GM19193 (cell line): ENCODE data around the gene RAD52.

Experiments used
- POLR2A ChIP-seq: IDR thresholded peaks from 4 replicates; pipeline ENCODE4 v1.6.1; 2011; ENCODE audit not compliant: insufficient read depth, insufficient read length; ENCODE audit errors: extremely low read depth

RAD52 gene

DNA sequence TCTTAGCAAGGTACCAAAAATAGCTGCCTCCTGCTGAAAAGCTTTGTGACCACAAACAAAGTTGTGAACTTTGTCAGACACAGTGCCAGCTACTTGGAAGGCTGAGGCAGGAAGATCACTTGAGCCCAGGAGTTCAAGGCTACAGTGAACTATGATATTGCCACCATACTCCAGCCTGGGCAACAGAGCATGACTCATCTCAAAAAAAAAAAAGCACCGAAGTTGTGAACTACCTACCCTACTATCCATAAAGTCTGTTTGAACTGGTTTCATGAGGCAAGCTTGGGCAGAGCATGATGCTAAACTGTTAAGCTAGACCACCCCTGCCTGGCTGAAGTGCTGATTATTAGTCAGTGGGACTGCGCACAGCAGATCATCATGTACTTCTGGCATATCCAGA lies 75.5 kb downstream of the RAD52 start:
- no peak for TF ChIP-seq POLR2A

GRCh38 chr12:870378-870777 lies 79.1 kb downstream of the RAD52 start:
- no peak for TF ChIP-seq POLR2A

DNA sequence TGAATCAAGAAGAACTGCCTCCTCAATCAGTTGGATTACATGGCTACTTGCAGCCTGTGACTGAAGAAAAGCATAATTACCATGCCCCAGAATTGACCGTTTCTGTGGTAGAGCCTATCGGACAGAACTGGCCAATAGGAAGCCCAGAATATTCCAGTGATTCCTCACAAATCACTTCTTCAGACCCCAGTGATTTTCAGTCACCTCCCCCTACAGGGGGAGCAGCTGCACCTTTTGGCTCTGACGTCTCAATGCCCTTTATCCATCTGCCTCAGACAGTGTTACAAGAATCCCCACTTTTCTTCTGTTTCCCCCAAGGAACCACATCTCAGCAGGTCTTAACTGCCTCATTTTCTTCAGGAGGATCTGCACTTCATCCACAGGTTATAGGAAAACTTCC lies 80.8 kb downstream of the RAD52 start:
- TF ChIP-seq POLR2A = no peak

DNA sequence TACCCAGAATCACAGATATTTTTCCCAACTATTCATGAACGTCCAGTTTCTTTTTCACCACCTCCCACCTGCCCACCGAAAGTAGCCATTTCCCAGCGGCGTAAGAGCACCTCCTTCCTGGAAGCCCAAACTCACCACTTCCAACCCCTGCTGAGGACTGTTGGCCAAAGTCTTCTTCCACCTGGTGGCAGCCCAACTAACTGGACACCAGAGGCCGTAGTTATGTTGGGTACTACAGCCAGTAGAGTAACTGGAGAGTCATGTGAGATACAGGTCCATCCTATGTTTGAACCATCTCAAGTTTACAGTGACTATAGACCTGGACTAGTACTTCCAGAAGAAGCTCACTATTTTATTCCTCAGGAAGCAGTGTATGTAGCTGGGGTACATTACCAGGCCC lies 81.6 kb downstream of the RAD52 start:
- TF ChIP-seq POLR2A = no peak

- no peak for TF ChIP-seq POLR2A
Observed at GRCh38 chr12:865614-866013, 83.9 kb downstream of the RAD52 start.

GRCh38 chr12:863285-863684 lies 86.2 kb downstream of the RAD52 start:
- no peak for TF ChIP-seq POLR2A

DNA sequence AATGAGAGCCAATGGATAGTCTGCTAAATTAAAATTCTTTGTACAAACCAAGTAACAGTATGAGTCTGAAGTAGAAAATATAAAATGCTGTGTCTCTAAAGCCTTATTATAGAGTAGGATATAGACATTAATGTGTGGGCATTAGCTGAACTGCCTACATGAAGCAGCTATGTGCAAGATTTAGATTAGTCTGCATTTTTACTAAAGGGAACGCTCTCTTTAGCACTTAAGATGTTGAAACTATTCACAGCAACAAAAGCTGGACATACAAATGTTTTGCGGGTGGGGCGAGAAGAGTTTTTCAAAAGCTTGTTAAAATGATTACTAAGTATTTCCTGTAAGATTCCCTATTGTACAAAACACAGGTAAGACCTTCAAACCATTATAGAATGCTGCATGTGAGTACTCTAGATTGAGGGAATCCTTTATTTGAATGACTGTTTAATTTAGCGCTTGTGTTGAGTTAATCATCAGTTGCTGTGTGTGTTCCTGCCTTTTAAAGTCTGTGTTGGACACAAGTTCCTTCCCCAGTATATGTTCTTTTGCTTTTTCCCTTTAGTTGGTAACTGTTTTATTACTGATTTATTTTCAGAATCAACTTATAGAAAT lies 87.1 kb downstream of the RAD52 start:
- TF ChIP-seq POLR2A = no peak
